ENCODE data around the gene ZNF747. TPM values are rescaled to one million over a fixed set of nuclear protein-coding genes. Genes with fewer than 3 reads are reported as not detected.
A peak's percentile ranks its signal among the peaks of the same experiment; 100 is the strongest.
"Not testable (repeated sequence)": the region's sequence is repeated elsewhere in the genome, so short reads cannot be mapped to it uniquely, and the experiment has no call there.

The ZNF747 gene
- total RNA-seq, 3 donors from 2014 or later, result 14.2 to 15.4 (median 15.2) TPM

GRCh38 chr16:30532285-30533145, 2.1 kb downstream of the ZNF747 start:
- Mint-ChIP-seq H3K9me3 (no peaks in the 10 kb centered on the region), H3K4me1 (ENCODE audit: low read depth) (peaks cover 46% of the 10 kb centered on the region), H3K36me3 (ENCODE audit: insufficient read depth) (peaks cover 2% of the 10 kb centered on the region), H3K4me3 (peak overlapping the region; percentile 89), H3K27me3 (ENCODE audit: low read depth) (no peaks in the 10 kb centered on the region)
- no peak for ATAC-seq
- no peak for DNase-seq

DNA sequence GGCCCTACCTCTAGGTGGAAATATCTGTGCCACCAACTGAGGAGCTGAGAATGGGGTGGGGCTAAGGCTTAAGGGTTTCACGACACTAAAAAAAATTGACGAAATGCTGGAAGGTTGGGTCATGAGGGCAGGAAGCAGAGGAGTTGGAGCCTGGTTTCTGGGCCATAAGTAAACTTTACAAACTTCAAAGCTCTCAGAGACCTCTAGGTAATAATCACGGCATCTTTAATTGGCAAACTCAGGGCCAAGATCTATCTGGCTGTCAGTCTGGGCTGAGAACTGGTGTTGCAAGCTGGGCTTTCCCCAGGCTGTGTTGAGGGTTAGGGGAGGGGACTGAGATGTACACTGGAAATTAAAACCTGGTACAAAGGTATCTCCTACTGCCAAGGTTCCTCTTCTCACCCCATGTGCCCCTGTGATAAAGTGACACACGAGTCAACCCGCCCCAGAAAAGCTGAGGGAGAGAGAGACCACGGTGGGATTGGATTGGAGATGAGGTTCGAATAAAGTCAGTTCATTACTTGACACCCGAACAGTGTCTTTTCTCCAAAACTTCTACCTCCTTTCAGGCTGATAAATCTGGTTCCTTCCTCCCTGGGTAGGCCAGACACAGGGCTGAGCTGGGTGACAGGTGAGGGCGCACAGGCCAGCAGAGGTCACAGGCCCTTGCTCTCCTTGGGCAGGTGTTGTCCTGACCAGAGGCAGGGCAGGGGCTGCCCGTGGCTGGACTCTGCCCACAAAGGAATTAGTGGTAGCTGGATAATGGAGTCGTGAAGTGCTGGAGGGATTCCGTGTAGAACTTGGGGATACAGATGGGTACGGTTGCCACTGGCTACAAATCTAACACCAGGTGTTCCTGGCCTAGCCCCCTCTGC, 4.3 kb downstream of the ZNF747 start:
- Mint-ChIP-seq H3K4me3 (no peak overlapping the region), H3K9me3 (no peaks in the 10 kb centered on the region)
- ATAC-seq, result no peak

DNA sequence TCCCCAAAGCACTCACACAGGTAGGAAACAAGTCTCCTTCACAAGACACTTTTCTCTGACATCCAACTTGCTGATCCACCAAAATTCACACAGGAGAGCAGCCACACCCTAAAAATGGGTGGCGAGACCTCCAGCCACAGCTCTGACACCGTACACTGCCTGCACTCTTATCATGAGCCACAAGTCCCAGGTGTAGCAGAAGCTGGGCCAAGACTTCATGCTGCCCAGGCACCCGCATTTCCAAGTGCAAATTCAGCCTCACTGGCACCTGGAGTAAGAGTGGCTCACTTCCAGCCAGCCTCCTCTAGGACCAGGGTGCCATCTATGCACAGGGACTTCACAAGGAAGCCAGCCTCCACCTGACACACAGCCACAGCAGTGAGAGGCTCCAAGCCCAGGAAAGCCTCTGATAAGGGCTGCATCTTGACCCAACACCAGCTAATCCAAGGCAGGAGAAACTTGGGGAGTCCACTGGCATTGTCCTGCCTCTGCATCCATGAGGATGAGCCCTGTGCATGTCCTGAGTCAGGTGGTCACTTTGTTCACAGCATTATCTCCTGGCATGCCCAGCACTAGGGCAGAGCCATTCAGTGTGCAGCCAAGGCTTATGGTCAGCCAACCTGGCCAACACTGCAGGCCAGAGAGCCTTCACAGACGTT, 5.7 kb downstream of the ZNF747 start:
- Mint-ChIP-seq H3K9me3 (no peaks in the 10 kb centered on the region), H3K27me3 (ENCODE audit: low read depth) (no peaks in the 10 kb centered on the region), H3K4me3 (no peak overlapping the region), H3K36me3 (ENCODE audit: insufficient read depth) (no peaks in the 10 kb centered on the region), H3K4me1 (ENCODE audit: low read depth) (peaks cover 36% of the 10 kb centered on the region)
- DNase-seq (no peak), ATAC-seq (no peak)

More for the DNA sequence above, 4.3 kb downstream of the ZNF747 start:
- Mint-ChIP-seq H3K36me3 (ENCODE audit: insufficient read depth) (no peaks in the 10 kb centered on the region), H3K4me1 (ENCODE audit: low read depth) (peaks cover 36% of the 10 kb centered on the region), H3K27me3 (ENCODE audit: low read depth) (no peaks in the 10 kb centered on the region)
- no peak for DNase-seq

DNA sequence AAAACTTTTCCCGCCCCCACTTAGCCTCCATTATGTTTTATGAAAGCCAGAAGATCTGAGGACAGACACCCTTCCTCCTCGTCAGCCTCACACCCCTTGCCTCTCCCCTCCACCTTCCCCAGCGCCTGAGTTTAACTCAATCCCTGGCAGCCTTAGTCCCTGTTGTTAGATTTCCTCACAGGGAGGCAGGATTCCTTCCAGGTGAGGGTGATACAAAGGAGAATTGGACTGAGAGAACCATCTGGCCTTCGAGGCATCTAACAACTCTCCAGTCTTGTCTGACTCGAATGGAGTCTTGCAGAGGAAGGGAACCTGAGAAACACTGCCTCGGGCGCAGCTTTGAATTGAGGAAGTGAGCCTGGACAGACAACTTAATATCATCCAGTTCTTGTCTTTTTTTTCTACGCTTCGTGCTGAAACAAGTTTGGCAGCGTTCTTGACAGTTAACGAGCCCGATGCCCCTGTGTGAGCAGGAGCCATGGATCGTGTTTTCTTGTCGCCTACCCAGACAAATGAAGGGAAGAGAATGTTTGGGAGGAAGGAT, 7.0 kb downstream of the ZNF747 start:
- H3K27me3 Mint-ChIP-seq (ENCODE audit: low read depth), result no peaks in the 10 kb centered on the region
- no peak for ATAC-seq
- DNase-seq, result no peak

GRCh38 chr16:30526823-30527634, 7.6 kb downstream of the ZNF747 start:
- H3K4me1 Mint-ChIP-seq (ENCODE audit: low read depth), result peaks cover 31% of the 10 kb centered on the region
- peaks cover 4% of the 10 kb centered on the region for H3K36me3 Mint-ChIP-seq (ENCODE audit: insufficient read depth)
- peak; percentile 87 to 90 for ATAC-seq
- no peaks in the 10 kb centered on the region for H3K9me3 Mint-ChIP-seq
- DNase-seq, result peak; percentile 82
- peak overlapping the region; percentile 79 for H3K4me3 Mint-ChIP-seq
- H3K27me3 Mint-ChIP-seq (ENCODE audit: low read depth), result no peaks in the 10 kb centered on the region

More for the DNA sequence above, 7.0 kb downstream of the ZNF747 start:
- H3K4me3 Mint-ChIP-seq, result peak overlapping the region; percentile 79
- no peaks in the 10 kb centered on the region for H3K9me3 Mint-ChIP-seq
- no peaks in the 10 kb centered on the region for H3K36me3 Mint-ChIP-seq (ENCODE audit: insufficient read depth)
- peaks cover 31% of the 10 kb centered on the region for H3K4me1 Mint-ChIP-seq (ENCODE audit: low read depth)

DNA sequence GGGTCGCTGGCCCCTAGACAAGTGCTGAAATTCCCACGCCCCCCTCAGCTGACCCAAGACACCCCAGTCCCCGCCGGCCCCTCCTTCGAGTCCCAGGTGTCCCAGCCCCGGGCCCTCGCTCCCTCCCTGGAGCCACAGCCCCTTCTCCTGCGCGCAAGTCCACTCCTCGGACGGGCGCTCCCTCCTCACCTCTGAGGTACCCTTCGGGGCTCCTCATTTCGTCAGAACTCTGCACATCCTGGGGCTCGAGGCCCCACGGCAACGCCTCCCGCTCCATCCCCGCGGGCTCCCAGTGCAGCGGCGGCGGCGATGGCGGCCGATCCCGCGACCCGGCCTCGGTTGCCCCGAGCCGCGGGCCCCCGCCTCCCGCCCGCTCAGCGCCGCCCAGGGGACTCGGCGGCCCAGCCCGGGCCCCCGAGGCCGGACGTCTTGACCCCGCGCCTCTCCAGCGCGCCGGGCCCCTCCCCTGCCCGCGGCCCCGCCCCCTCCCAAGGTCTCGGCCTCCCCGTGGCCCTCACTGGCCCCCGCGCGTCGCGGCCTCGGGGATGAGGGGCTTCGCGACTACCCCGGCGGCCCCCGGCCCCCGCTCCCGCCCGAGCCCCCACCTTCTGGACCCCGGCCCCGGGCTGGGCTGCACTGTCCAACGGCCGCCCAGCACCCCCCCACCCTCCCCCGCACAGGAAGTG, 8.4 kb downstream of the ZNF747 start, which contains the start of gene ZNF768:
Gene ZNF768 (minus strand): TSS at position 430 of the 686 bp plus-strand sequence. CDS start 153 bp downstream, at position 277.
- Mint-ChIP-seq H3K9me3 (no peaks in the 10 kb centered on the region), H3K27me3 (ENCODE audit: low read depth) (no peaks in the 10 kb centered on the region), H3K4me1 (ENCODE audit: low read depth) (peaks cover 30% of the 10 kb centered on the region), H3K4me3 (peak within 1 kb of the TSS; percentile 82), H3K36me3 (ENCODE audit: insufficient read depth) (peaks cover 7% of the 10 kb centered on the region)
- ATAC-seq (peak; percentile 21 to 30), DNase-seq (no peak)

DNA sequence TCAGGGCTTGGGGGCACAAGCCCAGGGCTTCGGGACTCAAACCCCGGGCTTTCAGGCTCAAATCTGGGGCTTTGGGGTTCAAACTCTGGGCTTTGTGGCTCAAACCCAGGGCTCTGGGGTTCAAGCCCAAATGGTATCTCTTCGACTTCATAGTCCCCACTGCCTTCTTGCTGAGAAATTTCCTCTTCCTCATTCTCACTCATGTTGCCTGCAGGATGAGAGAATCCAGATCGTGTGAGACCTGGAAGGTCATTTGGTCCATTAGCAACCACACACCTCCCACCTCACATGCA, 8.9 kb downstream of the ZNF747 start:
- H3K4me3 Mint-ChIP-seq, result peak overlapping the region; percentile 82
- DNase-seq (no peak), ATAC-seq (no peak)
- no peaks in the 10 kb centered on the region for H3K27me3 Mint-ChIP-seq (ENCODE audit: low read depth)
- peaks cover 27% of the 10 kb centered on the region for H3K4me1 Mint-ChIP-seq (ENCODE audit: low read depth)
- peaks cover 7% of the 10 kb centered on the region for H3K36me3 Mint-ChIP-seq (ENCODE audit: insufficient read depth)
- no peaks in the 10 kb centered on the region for H3K9me3 Mint-ChIP-seq

- no peaks in the 10 kb centered on the region for H3K9me3 Mint-ChIP-seq
- H3K4me1 Mint-ChIP-seq (ENCODE audit: low read depth), result peaks cover 19% of the 10 kb centered on the region
- ATAC-seq (no peak), DNase-seq (no peak)
- peak overlapping the region; percentile 24 for H3K4me3 Mint-ChIP-seq
- peaks cover 10% of the 10 kb centered on the region for H3K36me3 Mint-ChIP-seq (ENCODE audit: insufficient read depth)
- no peaks in the 10 kb centered on the region for H3K27me3 Mint-ChIP-seq (ENCODE audit: low read depth)
Observed at GRCh38 chr16:30524575-30525568, 9.8 kb downstream of the ZNF747 start.

GRCh38 chr16:30523768-30524574, 10.7 kb downstream of the ZNF747 start:
- no peaks in the 10 kb centered on the region for H3K27me3 Mint-ChIP-seq (ENCODE audit: low read depth)
- no peaks in the 10 kb centered on the region for H3K9me3 Mint-ChIP-seq
- H3K4me1 Mint-ChIP-seq (ENCODE audit: low read depth), result peaks cover 16% of the 10 kb centered on the region
- ATAC-seq (no peak), DNase-seq (no peak)
- H3K4me3 Mint-ChIP-seq, result no peak overlapping the region
- H3K36me3 Mint-ChIP-seq (ENCODE audit: insufficient read depth), result peaks cover 16% of the 10 kb centered on the region

GRCh38 chr16:30522702-30523463, 11.8 kb downstream of the ZNF747 start:
- not testable (repeated sequence) for H3K27me3 Mint-ChIP-seq (ENCODE audit: low read depth); H3K4me1 Mint-ChIP-seq (ENCODE audit: low read depth); ATAC-seq; H3K9me3 Mint-ChIP-seq; DNase-seq; H3K4me3 Mint-ChIP-seq
- peaks cover 23% of the 10 kb centered on the region for H3K36me3 Mint-ChIP-seq (ENCODE audit: insufficient read depth)
